ENCODE results near the gene BARX1. TPM values are rescaled to one million over a fixed set of nuclear protein-coding genes. Genes with fewer than 3 reads are reported as not detected.
A peak's percentile ranks its signal among the peaks of the same experiment; 100 is the strongest.

The BARX1 gene
- total RNA-seq, 1 donor from 2014 or later: 0.77 TPM

GRCh38 chr9:93948441-93949072, 6.6 kb downstream of the BARX1 start:
- Mint-ChIP-seq H3K27ac (ENCODE audit: unreplicated experiment) (no peak overlapping the region), H3K4me1 (ENCODE audit: low read depth) (peaks cover 36% of the 10 kb centered on the region), H3K4me3 (ENCODE audit: unreplicated experiment) (no peak overlapping the region), H3K27me3 (ENCODE audit: low read depth) (peaks cover 86% of the 10 kb centered on the region), H3K9me3 (ENCODE audit: low read depth) (peaks cover 6% of the 10 kb centered on the region), H3K36me3 (ENCODE audit: low read depth) (peaks cover 5% of the 10 kb centered on the region)
- peak; percentile 76 for DNase-seq (ENCODE audit: low spot score)
- TF ChIP-seq, protein P1, sequence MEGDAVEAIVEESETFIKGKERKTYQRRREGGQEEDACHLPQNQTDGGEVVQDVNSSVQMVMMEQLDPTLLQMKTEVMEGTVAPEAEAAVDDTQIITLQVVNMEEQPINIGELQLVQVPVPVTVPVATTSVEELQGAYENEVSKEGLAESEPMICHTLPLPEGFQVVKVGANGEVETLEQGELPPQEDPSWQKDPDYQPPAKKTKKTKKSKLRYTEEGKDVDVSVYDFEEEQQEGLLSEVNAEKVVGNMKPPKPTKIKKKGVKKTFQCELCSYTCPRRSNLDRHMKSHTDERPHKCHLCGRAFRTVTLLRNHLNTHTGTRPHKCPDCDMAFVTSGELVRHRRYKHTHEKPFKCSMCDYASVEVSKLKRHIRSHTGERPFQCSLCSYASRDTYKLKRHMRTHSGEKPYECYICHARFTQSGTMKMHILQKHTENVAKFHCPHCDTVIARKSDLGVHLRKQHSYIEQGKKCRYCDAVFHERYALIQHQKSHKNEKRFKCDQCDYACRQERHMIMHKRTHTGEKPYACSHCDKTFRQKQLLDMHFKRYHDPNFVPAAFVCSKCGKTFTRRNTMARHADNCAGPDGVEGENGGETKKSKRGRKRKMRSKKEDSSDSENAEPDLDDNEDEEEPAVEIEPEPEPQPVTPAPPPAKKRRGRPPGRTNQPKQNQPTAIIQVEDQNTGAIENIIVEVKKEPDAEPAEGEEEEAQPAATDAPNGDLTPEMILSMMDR (IDR thresholded peaks at IDR 0.05): no peak

DNA sequence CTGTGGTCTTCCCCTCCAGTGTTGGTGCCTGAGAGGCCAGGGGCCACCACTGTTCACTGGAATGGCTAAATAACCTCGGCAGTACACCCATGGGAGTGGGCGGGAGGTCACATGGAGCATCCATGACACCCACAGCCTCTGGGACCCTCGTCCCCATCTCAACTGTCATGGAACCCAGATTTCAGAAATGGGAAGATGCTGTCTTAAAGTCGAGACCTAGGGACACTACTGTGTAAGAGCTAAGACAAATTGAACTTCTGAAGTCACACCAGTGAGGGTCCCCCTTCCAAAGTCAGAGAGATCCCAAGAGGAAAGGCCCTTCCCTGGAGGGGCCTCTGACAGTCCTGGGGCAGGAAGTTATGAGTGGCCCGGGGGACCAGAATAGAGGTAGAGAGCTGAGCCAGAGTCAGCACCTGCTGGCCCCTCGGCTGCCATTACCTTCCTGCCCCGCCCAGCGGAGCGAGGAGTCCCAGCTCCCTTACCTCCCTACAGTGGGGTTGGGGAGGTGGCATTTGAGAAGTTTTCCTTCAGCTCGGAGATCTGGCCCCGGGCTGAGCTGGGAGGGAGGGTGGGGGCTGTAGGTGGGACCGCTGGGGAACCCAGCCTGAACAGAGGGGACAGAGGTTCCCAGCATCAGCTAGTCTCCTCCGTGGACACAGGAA, 7.6 kb downstream of the BARX1 start:
- no peak overlapping the region for H3K27ac Mint-ChIP-seq (ENCODE audit: unreplicated experiment)
- peaks cover 5% of the 10 kb centered on the region for H3K36me3 Mint-ChIP-seq (ENCODE audit: low read depth)
- H3K27me3 Mint-ChIP-seq (ENCODE audit: low read depth): peaks cover 89% of the 10 kb centered on the region
- DNase-seq (ENCODE audit: low spot score): peak; percentile 59
- H3K4me3 Mint-ChIP-seq (ENCODE audit: unreplicated experiment): no peak overlapping the region
- H3K9me3 Mint-ChIP-seq (ENCODE audit: low read depth): peaks cover 6% of the 10 kb centered on the region
- TF ChIP-seq, protein P1 (IDR thresholded peaks at IDR 0.05): no peak
- peaks cover 31% of the 10 kb centered on the region for H3K4me1 Mint-ChIP-seq (ENCODE audit: low read depth)

DNA sequence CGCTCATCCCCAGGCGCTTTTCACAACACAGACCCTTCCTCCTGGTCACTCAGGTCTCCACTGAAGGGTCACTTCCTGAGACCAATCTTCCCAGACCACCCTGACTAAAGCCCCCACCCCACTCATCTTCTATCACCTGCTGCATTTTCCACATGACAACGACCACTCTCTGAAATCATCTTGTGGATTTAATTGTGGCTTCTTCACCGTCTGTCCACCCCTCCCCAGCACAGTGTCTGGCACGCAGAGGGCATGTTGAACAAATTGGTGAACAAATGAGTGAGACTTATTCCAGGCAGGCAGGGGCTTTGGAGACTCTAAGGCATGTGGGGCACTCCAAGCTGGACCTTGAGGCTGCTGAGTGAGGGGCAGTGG, 8.8 kb downstream of the BARX1 start:
- peaks cover 30% of the 10 kb centered on the region for H3K4me1 Mint-ChIP-seq (ENCODE audit: low read depth)
- H3K4me3 Mint-ChIP-seq (ENCODE audit: unreplicated experiment): peak overlapping the region; percentile 58
- H3K36me3 Mint-ChIP-seq (ENCODE audit: low read depth): peaks cover 5% of the 10 kb centered on the region
- TF ChIP-seq, protein P1 (IDR thresholded peaks at IDR 0.05): no peak
- no peak overlapping the region for H3K27ac Mint-ChIP-seq (ENCODE audit: unreplicated experiment)
- peaks cover 6% of the 10 kb centered on the region for H3K9me3 Mint-ChIP-seq (ENCODE audit: low read depth)
- H3K27me3 Mint-ChIP-seq (ENCODE audit: low read depth): peaks cover 94% of the 10 kb centered on the region
- peak; percentile 7 for DNase-seq (ENCODE audit: low spot score)

- H3K4me3 Mint-ChIP-seq (ENCODE audit: unreplicated experiment): peak overlapping the region; percentile 58
- peaks cover 6% of the 10 kb centered on the region for H3K9me3 Mint-ChIP-seq (ENCODE audit: low read depth)
- TF ChIP-seq, protein P1 (IDR thresholded peaks at IDR 0.05): no peak
- H3K4me1 Mint-ChIP-seq (ENCODE audit: low read depth): peaks cover 24% of the 10 kb centered on the region
- peaks cover 93% of the 10 kb centered on the region for H3K27me3 Mint-ChIP-seq (ENCODE audit: low read depth)
- no peak for DNase-seq (ENCODE audit: low spot score)
- peaks cover 6% of the 10 kb centered on the region for H3K36me3 Mint-ChIP-seq (ENCODE audit: low read depth)
- H3K27ac Mint-ChIP-seq (ENCODE audit: unreplicated experiment): no peak overlapping the region
Observed at GRCh38 chr9:93945400-93946337, 9.5 kb downstream of the BARX1 start.

DNA sequence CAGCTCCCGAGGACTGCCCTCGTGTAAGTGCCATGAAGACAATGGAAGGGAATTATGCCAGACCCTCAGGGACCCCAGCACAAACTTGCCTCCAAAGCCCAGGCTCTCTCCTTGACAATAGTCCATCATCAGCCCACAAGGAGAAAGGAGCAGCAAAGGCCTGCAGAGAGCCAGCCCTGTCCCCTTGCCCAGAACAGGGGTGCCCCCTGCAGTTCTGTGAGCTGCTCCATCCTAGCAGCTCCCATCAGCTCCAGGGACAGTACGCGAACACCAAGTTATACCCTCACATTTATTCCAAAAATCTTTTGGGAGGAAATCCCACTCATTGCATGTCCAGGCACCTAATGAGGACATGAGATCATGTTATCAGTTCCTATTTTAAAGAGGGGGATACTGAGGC, 11.1 kb downstream of the BARX1 start:
- Mint-ChIP-seq H3K9me3 (ENCODE audit: low read depth) (no peaks in the 10 kb centered on the region), H3K36me3 (ENCODE audit: low read depth) (peaks cover 4% of the 10 kb centered on the region), H3K27ac (ENCODE audit: unreplicated experiment) (no peak overlapping the region), H3K4me1 (ENCODE audit: low read depth) (peaks cover 20% of the 10 kb centered on the region), H3K27me3 (ENCODE audit: low read depth) (peaks cover 94% of the 10 kb centered on the region), H3K4me3 (ENCODE audit: unreplicated experiment) (no peak overlapping the region)
- no peak for DNase-seq (ENCODE audit: low spot score)
- TF ChIP-seq, protein P1 (IDR thresholded peaks at IDR 0.05): no peak

All from chondrocyte (in vitro differentiated cells).